Right lobe of liver (tissue), 4 donors: Measurements from ENCODE around the gene SMAD1.

Source experiments
- POLR2A ChIP-seq: fragments of 450-650 bp; IDR thresholded peaks from one replicate; pipeline ENCODE4 v1.6.1; 2017; ENCODE audit warnings: antibody characterized with exemption, mild to moderate bottlenecking
- TF ChIP-seq, protein P1 (sequence below), 4 donors: fragments of 200-600 bp in 3 of 4; fragments of 450-650 bp in 1 of 4; IDR thresholded peaks; one replicate each; pipeline versions ENCODE4 v1.5.1 to v1.8.0; 2016 to 2022; ENCODE audit warnings: antibody characterized with exemption in 4 of 4, mild to moderate bottlenecking in 2 of 4
- donor health status: DM: no; HTN: no; CAD: no.
- donor health status: DM: no; HTN: no; CAD: no.
- donor health status: DM: no; HTN: yes; CAD: no.

DNA sequence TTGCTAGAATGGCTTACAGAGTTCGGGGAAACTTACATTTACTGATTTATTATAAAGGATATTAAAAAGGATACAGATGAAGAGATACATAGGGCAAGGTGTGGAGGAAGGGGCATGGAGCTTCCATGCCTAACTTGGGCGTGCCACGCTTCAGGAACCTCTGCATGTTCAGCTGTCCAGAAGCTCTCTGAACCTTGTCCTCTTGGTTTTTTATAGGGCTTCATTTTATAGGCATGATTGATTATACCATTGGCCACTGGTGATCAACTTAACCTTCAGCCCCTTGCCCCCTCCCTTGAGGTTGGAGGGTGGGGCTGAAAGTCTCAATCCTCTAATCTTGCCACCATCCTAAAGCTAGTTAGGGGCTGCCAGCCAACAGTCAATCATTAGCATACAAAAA is 10.7 kb downstream of the SMAD1 start:
- TF ChIP-seq, protein P1, sequence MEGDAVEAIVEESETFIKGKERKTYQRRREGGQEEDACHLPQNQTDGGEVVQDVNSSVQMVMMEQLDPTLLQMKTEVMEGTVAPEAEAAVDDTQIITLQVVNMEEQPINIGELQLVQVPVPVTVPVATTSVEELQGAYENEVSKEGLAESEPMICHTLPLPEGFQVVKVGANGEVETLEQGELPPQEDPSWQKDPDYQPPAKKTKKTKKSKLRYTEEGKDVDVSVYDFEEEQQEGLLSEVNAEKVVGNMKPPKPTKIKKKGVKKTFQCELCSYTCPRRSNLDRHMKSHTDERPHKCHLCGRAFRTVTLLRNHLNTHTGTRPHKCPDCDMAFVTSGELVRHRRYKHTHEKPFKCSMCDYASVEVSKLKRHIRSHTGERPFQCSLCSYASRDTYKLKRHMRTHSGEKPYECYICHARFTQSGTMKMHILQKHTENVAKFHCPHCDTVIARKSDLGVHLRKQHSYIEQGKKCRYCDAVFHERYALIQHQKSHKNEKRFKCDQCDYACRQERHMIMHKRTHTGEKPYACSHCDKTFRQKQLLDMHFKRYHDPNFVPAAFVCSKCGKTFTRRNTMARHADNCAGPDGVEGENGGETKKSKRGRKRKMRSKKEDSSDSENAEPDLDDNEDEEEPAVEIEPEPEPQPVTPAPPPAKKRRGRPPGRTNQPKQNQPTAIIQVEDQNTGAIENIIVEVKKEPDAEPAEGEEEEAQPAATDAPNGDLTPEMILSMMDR (IDR thresholded peaks at IDR 0.05): no peak
- TF ChIP-seq POLR2A: no peak
